Nephron progenitor cell (in vitro differentiated cells): ENCODE results near the gene SPTBN4.
A peak's percentile ranks its signal among the peaks of the same experiment; 100 is the strongest.
"Not testable (repeated sequence)": the region's sequence is repeated elsewhere in the genome, so short reads cannot be mapped to it uniquely, and the experiment has no call there.

Source experiments
- DNase-seq: peaks from one replicate; pipeline ENCODE4 v3.0.0; 2021
- H3K27ac Mint-ChIP-seq: 2 replicates; pipeline ENCODE4 v1.8.0; 2021; ENCODE audit warnings: mild to moderate bottlenecking, moderate library complexity, mixed read lengths
- H3K27me3 Mint-ChIP-seq: 2 replicates; pipeline ENCODE4 v1.8.0; 2021; ENCODE audit warnings: mild to moderate bottlenecking, low read depth, mixed read lengths; ENCODE audit not compliant: poor library complexity
- H3K36me3 Mint-ChIP-seq: 2 replicates; pipeline ENCODE4 v1.8.0; 2021; ENCODE audit warnings: low read depth, mixed read lengths
- H3K4me1 Mint-ChIP-seq: 2 replicates; pipeline ENCODE4 v1.8.0; 2021; ENCODE audit warnings: mixed read lengths
- H3K4me3 Mint-ChIP-seq: 2 replicates; pipeline ENCODE4 v1.8.0; 2021; ENCODE audit warnings: mild to moderate bottlenecking, moderate library complexity, mixed read lengths
- H3K9me3 Mint-ChIP-seq: 2 replicates; pipeline ENCODE4 v1.8.0; 2021; ENCODE audit warnings: mild to moderate bottlenecking, moderate library complexity, mixed read lengths
- CTCF ChIP-seq: fragments of 200-600 bp; sonication (generic); IDR thresholded peaks from 2 replicates; pipeline ENCODE4 v1.5.0; 2021; ENCODE audit warnings: antibody characterized with exemption

The SPTBN4 gene

GRCh38 chr19:40590464-40591265, 123.9 kb downstream of the SPTBN4 start:
- H3K4me1 Mint-ChIP-seq: peaks cover 34% of the 10 kb centered on the region
- peak overlapping the region; percentile 32 for H3K27ac Mint-ChIP-seq
- TF ChIP-seq CTCF: no peak
- H3K4me3 Mint-ChIP-seq: no peak overlapping the region
- no peaks in the 10 kb centered on the region for H3K9me3 Mint-ChIP-seq
- H3K36me3 Mint-ChIP-seq: peaks cover 35% of the 10 kb centered on the region
- no peak for DNase-seq
- peaks cover 20% of the 10 kb centered on the region for H3K27me3 Mint-ChIP-seq

GRCh38 chr19:40591724-40592123, 124.9 kb downstream of the SPTBN4 start:
- H3K27ac Mint-ChIP-seq, H3K9me3 Mint-ChIP-seq, H3K4me3 Mint-ChIP-seq, DNase-seq: not testable (repeated sequence)
- Mint-ChIP-seq H3K27me3 (peaks cover 28% of the 10 kb centered on the region), H3K4me1 (peaks cover 29% of the 10 kb centered on the region), H3K36me3 (peaks cover 24% of the 10 kb centered on the region)

GRCh38 chr19:40592170-40592569, 125.4 kb downstream of the SPTBN4 start:
- Mint-ChIP-seq H3K36me3 (peaks cover 20% of the 10 kb centered on the region), H3K27ac (no peak overlapping the region), H3K4me3 (no peak overlapping the region), H3K4me1 (peaks cover 29% of the 10 kb centered on the region), H3K27me3 (peaks cover 30% of the 10 kb centered on the region), H3K9me3 (no peaks in the 10 kb centered on the region)
- TF ChIP-seq CTCF: no peak
- DNase-seq: no peak

- TF ChIP-seq CTCF: no peak
- H3K27ac Mint-ChIP-seq: no peak overlapping the region
- H3K27me3 Mint-ChIP-seq: peaks cover 40% of the 10 kb centered on the region
- H3K9me3 Mint-ChIP-seq: no peaks in the 10 kb centered on the region
- H3K36me3 Mint-ChIP-seq: peaks cover 10% of the 10 kb centered on the region
- no peak overlapping the region for H3K4me3 Mint-ChIP-seq
- H3K4me1 Mint-ChIP-seq: peaks cover 39% of the 10 kb centered on the region
- DNase-seq: no peak
These were observed 127.5 kb downstream of the SPTBN4 start for GRCh38 chr19:40594255-40594654.

GRCh38 chr19:40594657-40595091, 127.9 kb downstream of the SPTBN4 start:
- Mint-ChIP-seq H3K4me3 (no peak overlapping the region), H3K36me3 (peaks cover 10% of the 10 kb centered on the region)

More at GRCh38 chr19:40594657-40595091, 127.9 kb downstream of the SPTBN4 start:
- Mint-ChIP-seq H3K27me3 (peaks cover 44% of the 10 kb centered on the region), H3K9me3 (no peaks in the 10 kb centered on the region), H3K4me1 (peaks cover 39% of the 10 kb centered on the region), H3K27ac (no peak overlapping the region)
- no peak for DNase-seq
- TF ChIP-seq CTCF: no peak
